Measurements from ENCODE around the gene IMMP1L.

Gene IMMP1L

DNA sequence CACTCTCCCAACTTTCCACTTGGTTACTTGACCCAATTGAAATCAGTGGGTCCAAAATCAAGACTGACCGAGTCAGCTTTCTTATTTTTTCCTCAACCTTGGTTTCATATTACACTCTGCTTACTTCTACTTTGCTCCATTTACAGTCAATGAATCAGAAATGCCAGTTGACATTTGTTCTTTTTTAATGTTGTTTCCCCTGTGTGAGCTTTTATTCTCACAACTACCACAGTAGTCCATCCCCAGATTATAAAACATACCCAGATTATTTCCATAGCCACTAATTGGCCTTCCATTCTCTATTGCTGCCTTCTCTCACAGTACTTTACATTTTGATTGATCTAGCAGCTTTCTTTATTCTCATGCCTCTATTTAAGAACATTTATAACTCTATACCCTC lies 89.8 kb downstream of the IMMP1L start:
- TF ChIP-seq, protein P1, sequence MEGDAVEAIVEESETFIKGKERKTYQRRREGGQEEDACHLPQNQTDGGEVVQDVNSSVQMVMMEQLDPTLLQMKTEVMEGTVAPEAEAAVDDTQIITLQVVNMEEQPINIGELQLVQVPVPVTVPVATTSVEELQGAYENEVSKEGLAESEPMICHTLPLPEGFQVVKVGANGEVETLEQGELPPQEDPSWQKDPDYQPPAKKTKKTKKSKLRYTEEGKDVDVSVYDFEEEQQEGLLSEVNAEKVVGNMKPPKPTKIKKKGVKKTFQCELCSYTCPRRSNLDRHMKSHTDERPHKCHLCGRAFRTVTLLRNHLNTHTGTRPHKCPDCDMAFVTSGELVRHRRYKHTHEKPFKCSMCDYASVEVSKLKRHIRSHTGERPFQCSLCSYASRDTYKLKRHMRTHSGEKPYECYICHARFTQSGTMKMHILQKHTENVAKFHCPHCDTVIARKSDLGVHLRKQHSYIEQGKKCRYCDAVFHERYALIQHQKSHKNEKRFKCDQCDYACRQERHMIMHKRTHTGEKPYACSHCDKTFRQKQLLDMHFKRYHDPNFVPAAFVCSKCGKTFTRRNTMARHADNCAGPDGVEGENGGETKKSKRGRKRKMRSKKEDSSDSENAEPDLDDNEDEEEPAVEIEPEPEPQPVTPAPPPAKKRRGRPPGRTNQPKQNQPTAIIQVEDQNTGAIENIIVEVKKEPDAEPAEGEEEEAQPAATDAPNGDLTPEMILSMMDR (IDR thresholded peaks at IDR 0.05; ENCODE audit: extremely low read depth, missing control alignments): no peak
- no peak for DNase-seq (ENCODE audit: low spot score)

DNA sequence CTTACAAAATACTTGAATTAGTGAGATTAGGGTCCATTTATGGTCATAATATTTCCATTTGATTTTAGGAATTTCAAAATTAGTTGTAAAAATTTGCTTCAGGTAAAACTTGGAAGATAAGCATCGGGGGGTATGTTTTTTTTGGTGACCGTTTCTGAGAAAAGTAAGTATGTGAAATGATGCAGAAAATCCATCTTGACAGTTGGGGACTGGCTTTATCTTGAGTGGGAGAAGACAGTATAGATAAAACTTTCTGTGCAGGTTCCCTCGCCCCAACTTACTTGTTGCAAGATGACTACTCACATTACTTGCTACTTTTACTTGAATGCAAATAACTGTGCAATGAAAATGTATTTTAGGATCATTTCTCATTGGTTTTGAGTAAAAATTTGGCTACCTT lies 90.3 kb downstream of the IMMP1L start:
- TF ChIP-seq, protein P1 (IDR thresholded peaks at IDR 0.05; ENCODE audit: extremely low read depth, missing control alignments): no peak
- no peak for DNase-seq (ENCODE audit: low spot score)

DNA sequence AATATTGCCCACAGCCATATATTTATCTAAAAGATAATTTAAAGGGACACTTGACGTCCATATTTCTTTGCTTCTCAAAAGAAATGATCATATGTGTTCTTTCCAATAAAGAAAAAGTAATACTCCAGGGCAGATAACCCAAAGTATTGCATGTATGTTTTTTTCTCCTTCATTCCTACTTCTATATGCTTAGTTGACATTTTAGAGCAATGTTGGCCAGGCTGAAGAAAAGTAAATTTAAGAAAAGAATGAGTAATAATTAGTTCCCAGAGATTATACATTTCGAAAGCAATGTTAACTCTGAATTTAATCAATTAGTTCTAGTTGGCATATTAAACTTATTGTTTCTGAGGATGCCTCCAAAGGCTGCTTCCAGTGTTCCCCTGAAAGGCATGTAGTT lies 91.6 kb downstream of the IMMP1L start:
- DNase-seq (ENCODE audit: low spot score): no peak
- TF ChIP-seq, protein P1 (IDR thresholded peaks at IDR 0.05; ENCODE audit: extremely low read depth, missing control alignments): no peak

DNA sequence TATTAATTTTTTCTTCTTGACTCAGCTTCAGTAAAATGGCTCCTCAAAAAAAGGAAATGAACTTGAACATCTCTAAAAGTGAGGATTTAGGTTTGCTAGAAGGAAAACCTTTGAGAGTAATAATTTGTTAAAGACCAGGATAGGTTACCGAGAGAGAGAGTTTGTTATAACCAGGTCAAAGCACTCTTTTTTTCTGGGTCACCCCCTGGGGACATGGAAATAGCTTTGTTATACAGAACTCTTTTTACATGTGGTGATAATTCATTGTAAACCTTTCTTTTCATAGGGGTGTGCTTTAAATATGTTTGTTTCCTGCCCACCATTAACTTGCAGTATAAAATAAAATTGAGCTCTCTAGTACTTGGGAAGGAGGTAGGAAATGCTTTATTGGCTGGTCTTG lies 92.1 kb downstream of the IMMP1L start:
- no peak for DNase-seq (ENCODE audit: low spot score)
- TF ChIP-seq, protein P1 (IDR thresholded peaks at IDR 0.05; ENCODE audit: extremely low read depth, missing control alignments): no peak

DNA sequence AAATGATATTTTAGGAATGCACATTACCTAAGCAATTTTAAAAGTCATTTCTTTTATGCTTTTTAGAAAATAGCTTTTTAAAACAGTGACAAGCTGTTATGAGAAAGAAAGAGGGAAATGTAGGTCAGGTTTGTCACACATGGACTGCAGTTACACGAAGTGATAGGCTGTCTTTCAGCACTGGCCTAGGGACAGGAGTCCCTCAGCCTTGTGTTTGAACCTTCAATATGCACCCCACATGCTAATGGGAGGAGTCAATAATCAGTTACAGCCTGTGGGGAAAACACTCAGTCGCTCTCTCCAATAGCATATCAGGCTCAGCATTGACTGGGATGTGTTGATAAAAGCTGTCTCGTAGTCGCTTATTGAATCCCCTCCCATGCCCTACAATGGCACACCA lies 94.0 kb downstream of the IMMP1L start:
- DNase-seq (ENCODE audit: low spot score): no peak
- TF ChIP-seq, protein P1 (IDR thresholded peaks at IDR 0.05; ENCODE audit: extremely low read depth, missing control alignments): no peak

DNA sequence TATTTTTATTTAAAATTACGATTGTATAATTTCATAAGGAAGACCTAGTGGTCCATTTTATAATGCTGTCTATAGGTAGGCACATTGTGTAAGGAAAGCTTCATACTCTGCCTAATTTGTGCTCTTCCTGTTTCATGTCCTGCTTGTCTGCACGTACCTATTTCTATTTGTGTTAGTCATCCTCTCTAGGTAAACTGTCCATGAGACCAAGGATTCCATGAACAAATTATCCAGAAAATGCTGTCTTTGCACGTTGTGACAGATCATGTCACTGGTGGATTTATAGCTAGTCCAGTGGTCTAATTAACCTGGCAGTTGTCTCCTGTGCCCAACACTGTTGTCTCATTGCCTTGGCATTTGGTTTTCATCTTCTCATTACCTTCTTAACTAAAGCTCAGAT lies 95.1 kb downstream of the IMMP1L start:
- TF ChIP-seq, protein P1 (IDR thresholded peaks at IDR 0.05; ENCODE audit: extremely low read depth, missing control alignments): no peak
- DNase-seq (ENCODE audit: low spot score): no peak

DNA sequence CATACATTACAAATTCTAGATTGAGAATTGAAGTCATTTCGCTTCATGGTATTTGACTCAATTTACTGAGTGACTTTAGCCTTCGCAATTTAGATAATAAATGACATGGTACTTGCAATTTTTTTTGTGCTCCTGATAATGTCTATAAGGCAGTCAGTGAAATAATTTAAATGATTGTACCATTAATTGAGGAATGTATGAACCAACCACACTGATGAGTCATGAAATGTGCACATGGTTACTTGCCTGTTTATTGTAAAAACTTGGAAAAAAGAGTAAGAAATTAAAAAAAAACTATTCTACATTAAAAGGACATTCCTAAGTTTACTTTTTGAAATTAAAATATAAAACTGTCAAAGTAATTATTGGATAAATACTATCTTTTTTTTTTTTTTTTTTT lies 96.5 kb downstream of the IMMP1L start:
- DNase-seq (ENCODE audit: low spot score): no peak
- TF ChIP-seq, protein P1 (IDR thresholded peaks at IDR 0.05; ENCODE audit: extremely low read depth, missing control alignments): no peak

Measured in GM20000 (cell line).